GM23248 (cell line): Measurements from ENCODE around the gene SNRPA.

Source experiments
- EZH2 ChIP-seq: fragments of 200-600 bp; sonication (generic); IDR thresholded peaks from 2 replicates; pipeline ENCODE4 v1.6.1; 2018; ENCODE audit warnings: antibody characterized with exemption, mild to moderate bottlenecking; ENCODE audit not compliant: insufficient read depth, poor library complexity, severe bottlenecking
- EZH2phosphoT487 ChIP-seq: fragments of 200-600 bp; sonication (generic); IDR thresholded peaks from 2 replicates; pipeline ENCODE4 v1.6.1; 2018; ENCODE audit warnings: antibody characterized with exemption, moderate library complexity, mild to moderate bottlenecking, low read depth; ENCODE audit not compliant: insufficient read depth

DNA sequence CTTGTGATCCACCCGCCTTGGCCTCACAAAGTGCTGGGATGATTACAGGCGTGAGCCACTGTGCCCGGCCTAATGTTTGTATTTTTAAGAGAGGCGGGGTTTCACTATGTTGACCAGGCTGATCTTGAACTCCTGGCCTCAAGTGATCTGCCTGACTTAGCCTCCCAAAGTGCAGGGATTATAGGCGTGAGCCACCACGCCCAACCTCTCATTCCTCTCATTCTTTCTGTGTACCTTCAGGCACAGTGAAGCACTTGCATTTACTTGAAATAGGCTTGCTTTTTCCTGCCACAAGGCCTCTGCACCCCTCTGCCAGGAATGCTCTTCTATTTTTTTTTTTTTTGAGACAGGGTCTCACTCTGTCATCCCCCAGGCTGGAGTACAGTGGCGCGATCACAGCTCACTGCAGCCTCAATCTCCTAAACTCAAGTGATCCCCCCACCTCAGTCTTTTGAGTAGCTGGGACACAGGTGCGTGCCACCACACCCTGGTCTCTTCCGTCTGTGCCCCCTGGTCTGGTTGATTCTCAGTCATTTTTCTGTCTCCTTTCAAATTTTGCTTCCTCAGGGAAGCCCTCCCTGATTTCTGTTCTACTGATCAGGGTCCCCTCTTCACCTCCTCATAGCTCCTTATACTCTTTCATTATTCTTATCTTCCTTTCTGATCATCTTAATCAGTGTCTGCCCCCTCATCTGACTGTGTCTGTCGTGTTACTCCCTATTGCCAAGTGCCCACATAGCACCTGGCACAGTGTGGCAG, 15.8 kb upstream of the SNRPA start:
- TF ChIP-seq EZH2phosphoT487: no peak
- TF ChIP-seq EZH2: no peak
